ENCODE data around the gene DDX5. TPM values are rescaled to one million over a fixed set of nuclear protein-coding genes. Genes with fewer than 3 reads are reported as not detected.

Gene DDX5
- total and polyA plus RNA-seq, 2 of the 13 experiments (the other 11 are each of a cell fraction or from before 2014, with no cell fraction given) = 503 to 684 TPM

GRCh38 chr17:64500487-64500859 lies 5.6 kb downstream of the DDX5 start:
- Histone ChIP-seq H4K20me1 (ENCODE audit: insufficient read depth, low read length) (peaks cover 53% of the 10 kb centered on the region), H3K36me3 (replicated peaks in 1 of 2; ENCODE audit: control insufficient read depth in 1 of 2, insufficient read depth in 2 of 2, low read length in 2 of 2) (peaks cover 26 to 56% of the 10 kb centered on the region in 2 experiments), H3K27me3 (ENCODE audit: control insufficient read depth in 1 of 2, insufficient read depth in 2 of 2, low read length in 2 of 2) (no peaks in the 10 kb centered on the region; a peak in 1 of 5 replicates), H3K4me3 (replicated peaks in 1 of 3; ENCODE audit: insufficient read depth in 1 of 3, low read depth in 2 of 3, low read length in 3 of 3) (no peak overlapping the region), H3K4me1 (ENCODE audit: insufficient read depth, low read length) (peaks cover 78% of the 10 kb centered on the region), H3K27ac (ENCODE audit: extremely low read length, insufficient read depth, low read length) (no peak overlapping the region), H3K9ac (ENCODE audit: insufficient read depth, low read depth, low read length) (no peak overlapping the region), H3K79me2 (ENCODE audit: insufficient read depth, low read length) (peaks cover 40% of the 10 kb centered on the region), H2AFZ (ENCODE audit: low read length) (no peak overlapping the region), H3K9me3 (ENCODE audit: low read length) (no peaks in the 10 kb centered on the region), H3K4me2 (ENCODE audit: low read depth, low read length) (no peak overlapping the region)
- FAIRE-seq (no peak), DNase-seq (ENCODE audit: low spot score) (no peak), ATAC-seq (no peak)
- ChIA-PET POLR2A (no interaction called here), CTCF (ENCODE audit: low intra/inter-chr PET ratio, low total read pairs) (no interaction called here)
- 97% methylated on average over 8 of the region's 8 CpGs for WGBS (ENCODE audit: low lambda C conversion rate)
- intact Hi-C loops (cut with micrococcal nuclease; ENCODE audit: unreplicated experiment) = no loop called here
- BruUV-seq (replicated peaks) = no TSS peak
- TF ChIP-seq ZC3H13 (CRISPR knock-in tag; IDR thresholded peaks at IDR 0.05) (no peak), ZNF782 (CRISPR knock-in tag; IDR thresholded peaks at IDR 0.05; ENCODE audit: borderline replicate concordance) (no peak), RBM22 (optimal IDR thresholded peaks at IDR 0.05; ENCODE audit: low read length) (peak; percentile 12), MXI1 (IDR thresholded peaks at IDR 0.05; ENCODE audit: borderline replicate concordance, low read depth, low read length) (0 out of 3 replicates have a peak, but pooled peaks have one; percentile 25)
- in situ Hi-C loops (cut with HindIII; ENCODE audit: extremely low pct_ligation_motif_present, low pct_unique_long_range_greater_than_20kb) = loop anchor here (10.0 kb wide), 1 partner anchor 656 kb away; the partner anchor contains the start of gene SMARCD2

GRCh38 chr17:64499805-64500486 lies 6.1 kb downstream of the DDX5 start:
- peaks cover 40% of the 10 kb centered on the region for H3K79me2 ChIP-seq (ENCODE audit: insufficient read depth, low read length)
- no peak overlapping the region for H2AFZ ChIP-seq (ENCODE audit: low read length)
- no peak overlapping the region for H3K4me3 ChIP-seq (replicated peaks in 1 of 3; ENCODE audit: insufficient read depth in 1 of 3, low read depth in 2 of 3, low read length in 3 of 3)
- H3K27me3 ChIP-seq (ENCODE audit: control insufficient read depth in 1 of 2, insufficient read depth in 2 of 2, low read length in 2 of 2) = no peaks in the 10 kb centered on the region; a peak in 1 of 5 replicates
- WGBS (ENCODE audit: low lambda C conversion rate) = 96% methylated on average over 6 of the region's 6 CpGs
- H3K9ac ChIP-seq (ENCODE audit: insufficient read depth, low read depth, low read length) = no peak overlapping the region
- intact Hi-C loops (cut with micrococcal nuclease; ENCODE audit: unreplicated experiment) = loop anchor here (10.0 kb wide), 2 partner anchors 175 to 345 kb away; no protein-coding TSS in a partner anchor
- H3K27ac ChIP-seq (ENCODE audit: extremely low read length, insufficient read depth, low read length) = no peak overlapping the region
- BruUV-seq (replicated peaks) = no TSS peak
- peak; percentile 15 for TF ChIP-seq ASH2L (IDR thresholded peaks at IDR 0.05; ENCODE audit: insufficient read length, low read depth, low read length)
- no peak for TF ChIP-seq ISL2 (CRISPR knock-in tag; IDR thresholded peaks at IDR 0.05)
- peak; percentile 51; the same call in 1 of the 2 replicates for TF ChIP-seq POLR2AphosphoS5 (IDR thresholded peaks at IDR 0.05; ENCODE audit: low read depth, low read length)
- TF ChIP-seq KLF11 (CRISPR knock-in tag; IDR thresholded peaks at IDR 0.05) = no peak
- TF ChIP-seq RBM22 (optimal IDR thresholded peaks at IDR 0.05; ENCODE audit: low read length) = peak; percentile 48
- TF ChIP-seq POLR2G (IDR thresholded peaks at IDR 0.05; ENCODE audit: low read depth, low read length) = peak; percentile 46
- 0 out of 4 replicates have a peak, but pooled peaks of 1 of the 2 experiments have one; percentile 8 for TF ChIP-seq ATF4 (CRISPR knock-in tag; IDR thresholded peaks at IDR 0.05)
- TF ChIP-seq POLR2AphosphoS2 (IDR thresholded peaks at IDR 0.05; ENCODE audit: low read depth, low read length) = peak; percentile 92
- TF ChIP-seq POLR2A (IDR thresholded peaks at IDR 0.05; ENCODE audit: insufficient read depth in 1 of 2, low read depth in 2 of 2, low read length in 2 of 2) = peak in 1 of 2 experiments; percentile 47; a peak in 1 of 4 replicates
- peaks cover 26 to 55% of the 10 kb centered on the region in 2 experiments for H3K36me3 ChIP-seq (replicated peaks in 1 of 2; ENCODE audit: control insufficient read depth in 1 of 2, insufficient read depth in 2 of 2, low read length in 2 of 2)
- no peaks in the 10 kb centered on the region for H3K9me3 ChIP-seq (ENCODE audit: low read length)
- ChIA-PET CTCF (ENCODE audit: low intra/inter-chr PET ratio, low total read pairs) (no interaction called here), POLR2A (no interaction called here)
- H3K4me2 ChIP-seq (ENCODE audit: low read depth, low read length) = no peak overlapping the region
- in situ Hi-C loops (cut with HindIII; ENCODE audit: extremely low pct_ligation_motif_present, low pct_unique_long_range_greater_than_20kb) = loop anchor here (10.0 kb wide), 2 partner anchors 195 to 655 kb away; partner anchors contain the start of gene SMARCD2
- FAIRE-seq = no peak
- H3K4me1 ChIP-seq (ENCODE audit: insufficient read depth, low read length) = peaks cover 83% of the 10 kb centered on the region
- H4K20me1 ChIP-seq (ENCODE audit: insufficient read depth, low read length) = peaks cover 50% of the 10 kb centered on the region
- no peak for DNase-seq (ENCODE audit: low spot score)
- ATAC-seq = no peak

Data from HepG2 (cell line).